ENCODE measurements around the gene ADRA2C. TPM values are rescaled to one million over a fixed set of nuclear protein-coding genes. Genes with fewer than 3 reads are reported as not detected.

ADRA2C gene
- total RNA-seq, 2 donors from 2014 or later, result 0.59 to 28.6 TPM

GRCh38 chr4:3769642-3770184 lies 3.5 kb downstream of the ADRA2C start:
- no peak overlapping the region for H3K27ac ChIP-seq
- H3K4me1 ChIP-seq (replicated peaks), result no peaks in the 10 kb centered on the region
- no peak overlapping the region for H3K4me3 ChIP-seq
- DNase-seq (ENCODE audit: low spot score), result no peak
- H3K36me3 ChIP-seq, result no peaks in the 10 kb centered on the region
- intact Hi-C loops (cut with DNase I), result no loop called here
- H3K9me3 ChIP-seq, result no peaks in the 10 kb centered on the region
- TF ChIP-seq POLR2A (IDR thresholded peaks at IDR 0.05), result no peak
- TF ChIP-seq, protein P1, sequence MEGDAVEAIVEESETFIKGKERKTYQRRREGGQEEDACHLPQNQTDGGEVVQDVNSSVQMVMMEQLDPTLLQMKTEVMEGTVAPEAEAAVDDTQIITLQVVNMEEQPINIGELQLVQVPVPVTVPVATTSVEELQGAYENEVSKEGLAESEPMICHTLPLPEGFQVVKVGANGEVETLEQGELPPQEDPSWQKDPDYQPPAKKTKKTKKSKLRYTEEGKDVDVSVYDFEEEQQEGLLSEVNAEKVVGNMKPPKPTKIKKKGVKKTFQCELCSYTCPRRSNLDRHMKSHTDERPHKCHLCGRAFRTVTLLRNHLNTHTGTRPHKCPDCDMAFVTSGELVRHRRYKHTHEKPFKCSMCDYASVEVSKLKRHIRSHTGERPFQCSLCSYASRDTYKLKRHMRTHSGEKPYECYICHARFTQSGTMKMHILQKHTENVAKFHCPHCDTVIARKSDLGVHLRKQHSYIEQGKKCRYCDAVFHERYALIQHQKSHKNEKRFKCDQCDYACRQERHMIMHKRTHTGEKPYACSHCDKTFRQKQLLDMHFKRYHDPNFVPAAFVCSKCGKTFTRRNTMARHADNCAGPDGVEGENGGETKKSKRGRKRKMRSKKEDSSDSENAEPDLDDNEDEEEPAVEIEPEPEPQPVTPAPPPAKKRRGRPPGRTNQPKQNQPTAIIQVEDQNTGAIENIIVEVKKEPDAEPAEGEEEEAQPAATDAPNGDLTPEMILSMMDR (IDR thresholded peaks at IDR 0.05), result no peak
- TF ChIP-seq POLR2AphosphoS5 (IDR thresholded peaks at IDR 0.05), result no peak
- peaks cover 6% of the 10 kb centered on the region for H3K27me3 ChIP-seq (replicated peaks; ENCODE audit: insufficient read depth)
- WGBS, result 69% methylated on average over 7 of the region's 9 CpGs

DNA sequence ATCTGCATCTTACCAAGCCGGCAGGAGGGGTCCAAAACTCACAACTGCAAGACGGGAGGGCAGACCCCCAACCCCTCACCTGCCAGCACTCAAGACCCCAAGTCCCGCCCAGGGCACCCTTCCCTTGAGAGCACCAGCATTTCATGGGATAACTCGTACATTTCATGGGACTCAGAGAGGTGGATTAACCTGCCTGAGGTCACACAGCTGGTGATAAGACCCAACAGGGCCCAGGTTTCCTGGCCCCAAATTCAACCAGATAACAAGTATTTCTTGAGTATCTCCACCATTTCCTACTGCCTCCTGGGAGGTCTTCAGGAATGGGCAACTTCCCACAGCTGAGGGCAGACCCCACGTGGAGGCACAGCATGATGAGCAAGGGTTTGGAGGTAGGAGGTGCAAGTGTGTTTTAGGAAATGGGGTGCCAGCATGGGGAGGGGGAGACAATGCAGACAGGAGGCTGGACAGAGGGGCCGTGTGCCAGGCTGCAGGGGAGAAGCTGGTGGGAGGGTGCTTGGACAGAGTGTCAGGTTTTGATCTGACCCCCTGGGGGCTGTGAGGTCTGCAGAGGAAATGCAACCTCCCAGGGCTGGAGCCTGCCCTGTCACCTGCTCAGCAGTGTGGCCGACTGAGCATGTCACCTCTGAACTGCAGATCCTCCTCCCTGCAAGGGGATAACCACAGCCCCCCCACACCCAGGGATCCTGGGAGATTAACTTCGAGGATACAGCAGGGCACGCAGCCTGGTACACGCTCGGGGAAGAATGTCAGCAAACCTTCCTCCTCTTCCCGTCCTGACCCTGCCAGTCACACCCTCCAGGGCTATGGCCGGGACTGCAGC lies 4.4 kb downstream of the ADRA2C start:
- no peak for DNase-seq (ENCODE audit: low spot score)
- intact Hi-C loops (cut with DNase I), result no loop called here
- no peak overlapping the region for H3K4me3 ChIP-seq
- H3K9me3 ChIP-seq, result no peaks in the 10 kb centered on the region
- 62% methylated on average over 13 of the region's 13 CpGs for WGBS
- H3K36me3 ChIP-seq, result no peaks in the 10 kb centered on the region
- no peaks in the 10 kb centered on the region for H3K4me1 ChIP-seq (replicated peaks)
- H3K27ac ChIP-seq, result no peak overlapping the region
- TF ChIP-seq POLR2A (IDR thresholded peaks at IDR 0.05) (no peak), POLR2AphosphoS5 (IDR thresholded peaks at IDR 0.05) (no peak)
- TF ChIP-seq, protein P1 (IDR thresholded peaks at IDR 0.05), result no peak
- H3K27me3 ChIP-seq (replicated peaks; ENCODE audit: insufficient read depth), result peaks cover 6% of the 10 kb centered on the region

DNA sequence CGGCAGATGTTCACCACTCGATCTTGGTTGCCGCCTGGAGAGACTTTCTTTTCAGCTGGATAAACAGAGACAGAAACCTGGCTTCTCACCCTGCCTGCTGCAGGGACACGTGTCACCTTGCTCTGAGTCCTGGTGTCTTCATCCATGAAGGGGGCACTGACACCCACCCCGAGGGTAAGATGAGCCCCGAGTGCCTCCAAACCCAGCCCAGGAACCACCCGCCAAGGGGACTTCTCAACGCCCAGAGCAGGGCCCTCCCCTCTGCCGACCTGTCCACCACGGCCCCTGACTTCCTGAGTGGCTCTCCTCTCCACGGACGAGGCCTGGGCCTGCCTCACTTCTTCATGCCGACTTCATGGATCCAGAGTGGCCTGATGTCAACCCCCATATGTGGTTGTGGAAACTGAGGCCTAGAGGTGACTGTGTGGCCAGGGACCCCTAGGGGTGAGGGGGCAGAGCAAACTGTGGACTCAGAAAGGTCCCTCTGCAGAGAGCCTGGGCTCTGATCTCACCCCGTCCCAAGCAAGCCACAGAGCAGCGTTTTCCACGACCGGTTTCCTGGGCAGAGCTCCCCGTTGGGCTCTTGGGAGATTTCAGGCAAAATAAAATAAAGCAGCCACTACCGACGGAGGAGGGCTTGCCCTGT lies 5.1 kb downstream of the ADRA2C start:
- H3K27me3 ChIP-seq (replicated peaks; ENCODE audit: insufficient read depth), result peaks cover 6% of the 10 kb centered on the region
- WGBS, result 72% methylated on average over 20 of the region's 20 CpGs
- intact Hi-C loops (cut with DNase I), result no loop called here

GRCh38 chr4:3771939-3772495 lies 5.8 kb downstream of the ADRA2C start:
- H3K9me3 ChIP-seq, result no peaks in the 10 kb centered on the region
- no peak overlapping the region for H3K27ac ChIP-seq
- TF ChIP-seq POLR2A (IDR thresholded peaks at IDR 0.05), result no peak
- no peak for TF ChIP-seq POLR2AphosphoS5 (IDR thresholded peaks at IDR 0.05)
- TF ChIP-seq, protein P1 (IDR thresholded peaks at IDR 0.05), result no peak
- 63% methylated on average over 24 of the region's 24 CpGs for WGBS
- intact Hi-C loops (cut with DNase I), result no loop called here
- H3K27me3 ChIP-seq (replicated peaks; ENCODE audit: insufficient read depth), result peaks cover 6% of the 10 kb centered on the region
- H3K36me3 ChIP-seq, result no peaks in the 10 kb centered on the region
- no peak overlapping the region for H3K4me3 ChIP-seq
- H3K4me1 ChIP-seq (replicated peaks), result no peaks in the 10 kb centered on the region
- DNase-seq (ENCODE audit: low spot score), result no peak

More for the DNA sequence above, 5.1 kb downstream of the ADRA2C start:
- Histone ChIP-seq H3K36me3 (no peaks in the 10 kb centered on the region), H3K9me3 (no peaks in the 10 kb centered on the region), H3K27ac (no peak overlapping the region), H3K4me1 (replicated peaks) (no peaks in the 10 kb centered on the region), H3K4me3 (no peak overlapping the region)
- no peak for DNase-seq (ENCODE audit: low spot score)
- no peak for TF ChIP-seq POLR2AphosphoS5 (IDR thresholded peaks at IDR 0.05)
- TF ChIP-seq, protein P1 (IDR thresholded peaks at IDR 0.05), result no peak
- no peak for TF ChIP-seq POLR2A (IDR thresholded peaks at IDR 0.05)
